BLaER1 treated with 17β-estradiol and CSF1 and Interleukin-3, amounts not matched to agents 10 nM and 100 nM (cell line): ENCODE data around the gene SULT1C4.

Experiments
- H3K27ac ChIP-seq, 11 experiments: shearing (Covaris generic); formaldehyde crosslinking; 2 replicates each; pipeline ENCODE4 v1.8.1; 2022
- H3K27me3 ChIP-seq, 11 experiments: shearing (Covaris generic); formaldehyde crosslinking; 2 replicates each; pipeline ENCODE4 v1.8.1; 2022
- H3K36me3 ChIP-seq, 11 experiments: shearing (Covaris generic); formaldehyde crosslinking; 2 replicates each; pipeline ENCODE4 v1.8.1; 2022
- H3K4me1 ChIP-seq, 10 experiments: shearing (Covaris generic); formaldehyde crosslinking; 2 replicates each; pipeline ENCODE4 v1.8.1; 2022
- H3K4me2 ChIP-seq, 11 experiments: shearing (Covaris generic); formaldehyde crosslinking; 2 replicates each; pipeline ENCODE4 v1.8.1; 2022
- H3K4me3 ChIP-seq, 10 experiments: shearing (Covaris generic); formaldehyde crosslinking; 2 replicates each; pipeline ENCODE4 v1.8.1; 2022
- H3K9ac ChIP-seq, 11 experiments: shearing (Covaris generic); formaldehyde crosslinking; 2 replicates each; pipeline ENCODE4 v1.8.1; 2022
- H3K9me3 ChIP-seq, 11 experiments: shearing (Covaris generic); formaldehyde crosslinking; replicated peaks in 1 of 11; 2 replicates each; pipeline ENCODE4 v1.8.1; 2022
- H4K20me1 ChIP-seq, 11 experiments: shearing (Covaris generic); formaldehyde crosslinking; 2 replicates each; pipeline ENCODE4 v1.8.1; 2022
- Cebpa-rat ChIP-seq, 11 experiments: shearing (Covaris generic); IDR thresholded peaks; 2 replicates each; pipeline ENCODE4 v1.8.1; 2022

SULT1C4 gene

GRCh38 chr2:108399479-108399878 lies 21.7 kb downstream of the SULT1C4 start:
- no peak for TF ChIP-seq Cebpa-rat (IDR thresholded peaks at IDR 0.05)
- no peak overlapping the region; a peak in 1 of 20 replicates for H3K4me3 ChIP-seq
- H3K27me3 ChIP-seq = no peaks in the 10 kb centered on the region
- H3K36me3 ChIP-seq = no peaks in the 10 kb centered on the region; a peak in 2 of 22 replicates
- H3K4me2 ChIP-seq = no peak overlapping the region
- no peaks in the 10 kb centered on the region for H4K20me1 ChIP-seq
- no peak overlapping the region for H3K27ac ChIP-seq
- no peak overlapping the region for H3K9ac ChIP-seq
- no peaks in the 10 kb centered on the region for H3K4me1 ChIP-seq
- H3K9me3 ChIP-seq = peaks cover 35 to 71% (median 49%) of the 10 kb centered on the region in 11 experiments

- Histone ChIP-seq H3K36me3 (no peaks in the 10 kb centered on the region; a peak in 2 of 22 replicates), H3K9me3 (peaks cover 49 to 82% (median 62%) of the 10 kb centered on the region in 11 experiments), H3K27ac (no peak overlapping the region), H4K20me1 (no peaks in the 10 kb centered on the region), H3K9ac (no peak overlapping the region), H3K27me3 (no peaks in the 10 kb centered on the region), H3K4me2 (no peak overlapping the region), H3K4me1 (no peaks in the 10 kb centered on the region), H3K4me3 (no peak overlapping the region)
- TF ChIP-seq Cebpa-rat (IDR thresholded peaks at IDR 0.05) = no peak
These were observed 24.0 kb downstream of the SULT1C4 start for GRCh38 chr2:108401800-108402199.

- Histone ChIP-seq H3K4me3 (no peak overlapping the region), H3K27me3 (no peaks in the 10 kb centered on the region), H3K9ac (no peak overlapping the region), H3K9me3 (peaks cover 43 to 67% (median 51%) of the 10 kb centered on the region in 11 experiments), H3K4me2 (no peak overlapping the region), H3K36me3 (no peaks in the 10 kb centered on the region; a peak in 2 of 22 replicates), H4K20me1 (no peaks in the 10 kb centered on the region), H3K27ac (no peak overlapping the region), H3K4me1 (no peaks in the 10 kb centered on the region)
- no peak for TF ChIP-seq Cebpa-rat (IDR thresholded peaks at IDR 0.05)
These were observed 25.7 kb downstream of the SULT1C4 start for GRCh38 chr2:108403494-108403893.

- H3K36me3 ChIP-seq = no peaks in the 10 kb centered on the region; a peak in 1 of 22 replicates
- no peak overlapping the region for H3K4me2 ChIP-seq
- H3K27ac ChIP-seq = no peak overlapping the region
- no peak for TF ChIP-seq Cebpa-rat (IDR thresholded peaks at IDR 0.05)
- H3K27me3 ChIP-seq = no peaks in the 10 kb centered on the region
- H3K4me1 ChIP-seq = no peaks in the 10 kb centered on the region
- H3K9me3 ChIP-seq = peaks cover 29 to 53% (median 37%) of the 10 kb centered on the region in 11 experiments
- H3K9ac ChIP-seq = no peak overlapping the region
- no peak overlapping the region for H3K4me3 ChIP-seq
- no peaks in the 10 kb centered on the region for H4K20me1 ChIP-seq
These were observed 27.1 kb downstream of the SULT1C4 start for GRCh38 chr2:108404784-108405397.

GRCh38 chr2:108407864-108408729 lies 30.3 kb downstream of the SULT1C4 start:
- H3K9ac ChIP-seq = no peak overlapping the region
- H3K4me1 ChIP-seq = no peaks in the 10 kb centered on the region
- no peaks in the 10 kb centered on the region; a peak in 1 of 22 replicates for H3K36me3 ChIP-seq
- no peak overlapping the region for H3K4me3 ChIP-seq
- TF ChIP-seq Cebpa-rat (IDR thresholded peaks at IDR 0.05) = peak in 2 of 11 experiments; percentile 36 to 41; a peak in 1 of 22 replicates
- H3K27me3 ChIP-seq = no peaks in the 10 kb centered on the region
- H4K20me1 ChIP-seq = no peaks in the 10 kb centered on the region
- peaks cover 14 to 29% (median 21%) of the 10 kb centered on the region in 11 experiments; a peak in 21 of 22 replicates for H3K9me3 ChIP-seq
- H3K27ac ChIP-seq = no peak overlapping the region
- no peak overlapping the region for H3K4me2 ChIP-seq

GRCh38 chr2:108409768-108410167 lies 32.0 kb downstream of the SULT1C4 start:
- H3K27me3 ChIP-seq = no peaks in the 10 kb centered on the region
- H3K4me2 ChIP-seq = no peak overlapping the region
- no peak for TF ChIP-seq Cebpa-rat (IDR thresholded peaks at IDR 0.05)
- no peak overlapping the region for H3K4me3 ChIP-seq
- no peaks in the 10 kb centered on the region for H4K20me1 ChIP-seq
- H3K9me3 ChIP-seq = peaks cover 8 to 15% (median 13%) of the 10 kb centered on the region in 11 experiments; a peak in 21 of 22 replicates
- no peaks in the 10 kb centered on the region; a peak in 1 of 22 replicates for H3K36me3 ChIP-seq
- H3K4me1 ChIP-seq = no peaks in the 10 kb centered on the region
- no peak overlapping the region for H3K9ac ChIP-seq
- no peak overlapping the region for H3K27ac ChIP-seq

- no peak for TF ChIP-seq Cebpa-rat (IDR thresholded peaks at IDR 0.05)
- Histone ChIP-seq H3K4me3 (no peak overlapping the region), H3K9me3 (no peaks in the 10 kb centered on the region), H3K4me1 (no peaks in the 10 kb centered on the region), H4K20me1 (no peaks in the 10 kb centered on the region), H3K36me3 (no peaks in the 10 kb centered on the region), H3K27ac (no peak overlapping the region), H3K4me2 (no peak overlapping the region), H3K27me3 (no peaks in the 10 kb centered on the region), H3K9ac (no peak overlapping the region)
These were observed 35.4 kb downstream of the SULT1C4 start for GRCh38 chr2:108412995-108413710.

- Histone ChIP-seq H4K20me1 (no peaks in the 10 kb centered on the region), H3K9me3 (no peaks in the 10 kb centered on the region), H3K4me3 (no peak overlapping the region), H3K27me3 (no peaks in the 10 kb centered on the region), H3K4me2 (no peak overlapping the region), H3K27ac (no peak overlapping the region), H3K36me3 (no peaks in the 10 kb centered on the region), H3K9ac (no peak overlapping the region), H3K4me1 (no peaks in the 10 kb centered on the region)
- TF ChIP-seq Cebpa-rat (IDR thresholded peaks at IDR 0.05) = no peak
These were observed 35.9 kb downstream of the SULT1C4 start for GRCh38 chr2:108413711-108414095.

GRCh38 chr2:108414256-108414876 lies 36.6 kb downstream of the SULT1C4 start:
- H3K9ac ChIP-seq = no peak overlapping the region
- no peaks in the 10 kb centered on the region for H3K4me1 ChIP-seq
- TF ChIP-seq Cebpa-rat (IDR thresholded peaks at IDR 0.05) = no peak
- no peak overlapping the region for H3K27ac ChIP-seq
- H3K4me2 ChIP-seq = no peak overlapping the region
- H3K9me3 ChIP-seq = no peaks in the 10 kb centered on the region
- no peaks in the 10 kb centered on the region for H3K27me3 ChIP-seq
- no peaks in the 10 kb centered on the region for H4K20me1 ChIP-seq
- H3K36me3 ChIP-seq = no peaks in the 10 kb centered on the region
- no peak overlapping the region for H3K4me3 ChIP-seq
